ENCODE results near the gene POC1A. TPM values are rescaled to one million over a fixed set of nuclear protein-coding genes. Genes with fewer than 3 reads are reported as not detected.

POC1A gene
- total and polyA plus RNA-seq, 2 of the 4 experiments (the other 2 are of a cell fraction): 10.6 to 11.5 TPM

GRCh38 chr3:52031896-52032295 is 122.3 kb downstream of the POC1A start:
- ATAC-seq (ENCODE audit: low read depth) (no peak), DNase-seq (no peak)
- Histone ChIP-seq H3K4me1 (ENCODE audit: control insufficient read depth, insufficient read depth, low read length) (no peaks in the 10 kb centered on the region), H3K4me2 (ENCODE audit: low read depth, low read length) (no peak overlapping the region), H2BK15ac (ENCODE audit: low read depth, low read length) (no peak overlapping the region), H2BK5ac (ENCODE audit: low read depth, low read length, poor library complexity, severe bottlenecking) (no peak overlapping the region), H4K20me1 (ENCODE audit: insufficient read depth, low read length) (no peaks in the 10 kb centered on the region), H3K79me1 (ENCODE audit: low read depth in 1 of 2, low read length in 2 of 2) (no peaks in the 10 kb centered on the region), H4K5ac (ENCODE audit: low read depth, low read length) (no peak overlapping the region), H3K23ac (ENCODE audit: low read depth, low read length) (no peak overlapping the region), H3K56ac (ENCODE audit: extremely low read depth, insufficient read depth, low read length) (no peak overlapping the region), H3K4ac (ENCODE audit: low read depth, low read length) (no peak overlapping the region), H3K27me3 (ENCODE audit: control insufficient read depth, insufficient read depth, low read length) (no peaks in the 10 kb centered on the region; the same call in 1 of the 2 replicates), H4K8ac (ENCODE audit: low read depth in 2 of 2, low read length in 2 of 2) (no peak overlapping the region), H2AK9ac (replicated peaks; ENCODE audit: low read depth, low read length, poor library complexity) (no peak overlapping the region), H3K27ac (ENCODE audit: insufficient read depth, low read length) (no peak overlapping the region), H3K18ac (ENCODE audit: low read depth, low read length) (no peak overlapping the region), H3K14ac (replicated peaks; ENCODE audit: low read depth, low read length) (no peak overlapping the region), H3K4me3 (ENCODE audit: insufficient read depth, low read depth, low read length) (no peak overlapping the region), H4K91ac (ENCODE audit: insufficient read depth, low read depth, low read length) (no peak overlapping the region), H2AFZ (replicated peaks; ENCODE audit: low read length, poor library complexity) (no peak overlapping the region), H2BK20ac (ENCODE audit: low read depth, low read length) (no peak overlapping the region), H3K36me3 (ENCODE audit: control insufficient read depth, insufficient read depth, low read length) (no peaks in the 10 kb centered on the region), H2AK5ac (ENCODE audit: low read depth, low read length) (no peak overlapping the region), H3K9me1 (ENCODE audit: insufficient read depth, low read length) (no peaks in the 10 kb centered on the region), H3K9ac (ENCODE audit: low read depth, low read length) (no peak overlapping the region), H3K9me3 (ENCODE audit: control insufficient read depth, insufficient read depth, low read length) (no peaks in the 10 kb centered on the region), H2BK120ac (ENCODE audit: low read depth, low read length) (no peak overlapping the region)
- TF ChIP-seq BHLHE40 (IDR thresholded peaks at IDR 0.05; ENCODE audit: low read depth, low read length): no peak
- ChIA-PET CTCF (no interaction called here), POLR2A (ENCODE audit: unreplicated experiment) (no interaction called here)
- 89% methylated on average over 5 of the region's 10 CpGs; no CpG with 5 or more reads in 1 of the 2 experiments for WGBS, 2 experiments (ENCODE audit: extremely low coverage in 2 of 2, insufficient read length in 1 of 2)
- dilution Hi-C loops (cut with HindIII; ENCODE audit: low sequenced_read_pairs, unreplicated experiment) (no loop called here), intact Hi-C loops (cut with micrococcal nuclease) (no loop called here), in situ Hi-C loops (cut with MboI; ENCODE audit: low sequenced_read_pairs) (no loop called here)
- no TSS peak for BruUV-seq (replicated peaks)

Data from IMR-90 (cell line).